ENCODE results near the gene MRPS27. TPM values are rescaled to one million over a fixed set of nuclear protein-coding genes. Genes with fewer than 3 reads are reported as not detected.
A peak's percentile ranks its signal among the peaks of the same experiment; 100 is the strongest.

Gene MRPS27
- total and polyA plus RNA-seq, 2 of the 13 experiments (the other 11 are each of a cell fraction or from before 2014, with no cell fraction given) = 71.8 to 115 TPM

- no peak for TF ChIP-seq ZNF713 (CRISPR knock-in tag; IDR thresholded peaks at IDR 0.05)
- TF ChIP-seq ZNF251 (CRISPR knock-in tag; IDR thresholded peaks at IDR 0.05) = no peak
- TF ChIP-seq ZNF781 (CRISPR knock-in tag; IDR thresholded peaks at IDR 0.05; ENCODE audit: borderline replicate concordance, not compliant biosample characterization) = no peak
- TF ChIP-seq MLXIP (CRISPR knock-in tag; IDR thresholded peaks at IDR 0.05; ENCODE audit: borderline replicate concordance) = no peak
- peak; percentile 69 for TF ChIP-seq STAG1 (CRISPR knock-in tag; IDR thresholded peaks at IDR 0.05)
- no peak for TF ChIP-seq ZNF280D (CRISPR knock-in tag; IDR thresholded peaks at IDR 0.05)
- TF ChIP-seq, protein P1, sequence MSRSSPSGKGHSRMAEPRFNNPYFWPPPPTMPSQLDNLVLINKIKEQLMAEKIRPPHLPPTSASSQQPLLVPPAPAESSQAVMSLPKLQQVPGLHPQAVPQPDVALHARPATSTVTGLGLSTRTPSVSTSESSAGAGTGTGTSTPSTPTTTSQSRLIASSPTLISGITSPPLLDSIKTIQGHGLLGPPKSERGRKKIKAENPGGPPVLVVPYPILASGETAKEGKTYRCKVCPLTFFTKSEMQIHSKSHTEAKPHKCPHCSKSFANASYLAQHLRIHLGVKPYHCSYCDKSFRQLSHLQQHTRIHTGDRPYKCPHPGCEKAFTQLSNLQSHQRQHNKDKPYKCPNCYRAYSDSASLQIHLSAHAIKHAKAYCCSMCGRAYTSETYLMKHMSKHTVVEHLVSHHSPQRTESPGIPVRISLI (CRISPR knock-in tag; IDR thresholded peaks at IDR 0.05; ENCODE audit: borderline replicate concordance) = no peak
- no peak for TF ChIP-seq HOXA9 (CRISPR knock-in tag; IDR thresholded peaks at IDR 0.05; ENCODE audit: borderline replicate concordance)
- no peak for TF ChIP-seq ZBTB21 (CRISPR knock-in tag; IDR thresholded peaks at IDR 0.05)
- TF ChIP-seq MEIS2 (CRISPR knock-in tag; IDR thresholded peaks at IDR 0.05) = no peak
- no peak for TF ChIP-seq ZNF296 (CRISPR knock-in tag; conservative IDR thresholded peaks at IDR 0.05)
- TF ChIP-seq REST (IDR thresholded peaks at IDR 0.05; ENCODE audit: borderline replicate concordance in 1 of 2, low read depth in 1 of 2, low read length in 2 of 2) = no peak
- no peak for TF ChIP-seq EZH2 (conservative IDR thresholded peaks at IDR 0.05; ENCODE audit: low read depth, low read length)
- no peak for TF ChIP-seq PTBP1 (IDR thresholded peaks at IDR 0.05; ENCODE audit: low read depth, low read length, poor library complexity, severe bottlenecking)
- TF ChIP-seq ZMYM2 (CRISPR knock-in tag; IDR thresholded peaks at IDR 0.05) = no peak
- peak; percentile 81 for TF ChIP-seq ELF1 (CRISPR knock-in tag; IDR thresholded peaks at IDR 0.05)
- TF ChIP-seq, protein P2, sequence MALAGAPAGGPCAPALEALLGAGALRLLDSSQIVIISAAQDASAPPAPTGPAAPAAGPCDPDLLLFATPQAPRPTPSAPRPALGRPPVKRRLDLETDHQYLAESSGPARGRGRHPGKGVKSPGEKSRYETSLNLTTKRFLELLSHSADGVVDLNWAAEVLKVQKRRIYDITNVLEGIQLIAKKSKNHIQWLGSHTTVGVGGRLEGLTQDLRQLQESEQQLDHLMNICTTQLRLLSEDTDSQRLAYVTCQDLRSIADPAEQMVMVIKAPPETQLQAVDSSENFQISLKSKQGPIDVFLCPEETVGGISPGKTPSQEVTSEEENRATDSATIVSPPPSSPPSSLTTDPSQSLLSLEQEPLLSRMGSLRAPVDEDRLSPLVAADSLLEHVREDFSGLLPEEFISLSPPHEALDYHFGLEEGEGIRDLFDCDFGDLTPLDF (CRISPR knock-in tag; IDR thresholded peaks at IDR 0.05) = no peak
Observed at GRCh38 chr5:72366324-72366976, 46.4 kb upstream of the MRPS27 start (continued).

All from HepG2 (cell line).